Right kidney (tissue), 9 donors: ENCODE data around the gene ZC2HC1C.

Experiments
- DNase-seq: peaks from one replicate; pipeline ENCODE4 v3.0.0-alpha.2; 2016
- long read RNA-seq, 8 donors: transcript quantifications; one replicate each; lab custom pipeline, GENCODE V29; 2026

The ZC2HC1C gene, protein sequence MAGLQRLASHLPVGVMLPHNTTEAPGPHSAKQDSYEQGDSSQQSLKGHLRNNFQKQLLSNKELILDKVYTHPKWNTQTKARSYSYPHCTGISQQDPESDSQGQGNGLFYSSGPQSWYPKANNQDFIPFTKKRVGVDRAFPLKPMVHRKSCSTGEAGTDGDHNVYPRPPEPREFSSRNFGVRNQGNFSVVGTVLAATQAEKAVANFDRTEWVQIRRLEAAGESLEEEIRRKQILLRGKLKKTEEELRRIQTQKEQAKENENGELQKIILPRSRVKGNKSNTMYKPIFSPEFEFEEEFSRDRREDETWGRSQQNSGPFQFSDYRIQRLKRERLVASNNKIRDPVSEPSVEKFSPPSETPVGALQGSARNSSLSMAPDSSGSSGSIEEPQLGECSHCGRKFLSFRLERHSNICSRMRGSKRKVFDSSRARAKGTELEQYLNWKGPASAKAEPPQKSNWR
- long read RNA-seq, donor 1, full-length matches to known transcripts, result 2 of 2 reads
- long read RNA-seq, donor 1, partial matches to known transcripts, result 0 of 2 reads
- long read RNA-seq, donor 1, other reads (novel, unspliced or antisense), result 0 of 2 reads
- long read RNA-seq, donor 2, partial matches to known transcripts, result 0 of 1 reads
- long read RNA-seq, donor 2, other reads (novel, unspliced or antisense), result 0 of 1 reads
- long read RNA-seq, donor 3, partial matches to known transcripts, result 29 of 32 reads
- long read RNA-seq, donor 3, other reads (novel, unspliced or antisense), result 0 of 32 reads
- long read RNA-seq, donor 4, partial matches to known transcripts, result 41 of 42 reads
- long read RNA-seq, donor 4, other reads (novel, unspliced or antisense), result 0 of 42 reads
- long read RNA-seq, donor 5, result 0 reads
- long read RNA-seq, donor 6, result 0 reads
- long read RNA-seq, donor 7, result 0 reads
- long read RNA-seq, donor 8, partial matches to known transcripts, result 22 of 22 reads
- long read RNA-seq, donor 8, other reads (novel, unspliced or antisense), result 0 of 22 reads

DNA sequence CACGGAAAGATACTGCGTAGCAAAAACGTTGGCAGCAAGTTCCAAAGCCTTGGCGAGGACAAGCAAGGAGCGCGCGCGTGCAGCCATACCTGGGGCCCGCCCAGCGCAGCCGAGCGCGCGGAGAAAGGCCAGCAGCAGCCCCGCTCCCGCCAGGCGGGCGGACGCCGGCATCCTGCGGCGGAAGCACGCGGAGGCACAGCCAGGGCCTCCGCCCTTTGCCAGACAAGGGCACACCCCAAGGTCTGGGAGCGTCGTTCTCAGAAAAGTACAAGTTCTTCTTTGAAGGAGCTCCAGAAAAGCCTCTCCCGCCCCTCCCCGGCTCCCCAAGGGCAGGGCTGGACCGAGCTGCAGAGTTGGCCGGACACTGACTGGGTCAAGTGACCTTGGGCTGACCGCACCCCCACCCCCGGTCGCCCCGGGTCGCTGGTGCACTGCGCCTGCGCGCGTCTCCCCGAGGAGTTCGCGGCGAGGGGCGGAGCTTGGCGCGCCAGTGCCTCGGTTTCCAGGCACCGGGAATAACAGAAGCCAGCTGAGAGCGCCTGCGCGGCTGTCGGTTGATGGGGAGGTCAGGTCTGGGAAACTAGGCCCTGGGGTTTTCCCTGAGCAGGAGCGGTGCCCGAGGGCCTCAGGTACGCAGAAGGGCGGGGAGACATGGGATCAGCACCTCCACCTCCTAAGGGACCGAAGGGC is at the start of gene ZC2HC1C:
TSS of gene ZC2HC1C (plus strand) at position 521 of the 690 bp plus-strand sequence. CDS start 933 bp downstream, outside the sequence.
- peak; percentile 88 for DNase-seq

DNA sequence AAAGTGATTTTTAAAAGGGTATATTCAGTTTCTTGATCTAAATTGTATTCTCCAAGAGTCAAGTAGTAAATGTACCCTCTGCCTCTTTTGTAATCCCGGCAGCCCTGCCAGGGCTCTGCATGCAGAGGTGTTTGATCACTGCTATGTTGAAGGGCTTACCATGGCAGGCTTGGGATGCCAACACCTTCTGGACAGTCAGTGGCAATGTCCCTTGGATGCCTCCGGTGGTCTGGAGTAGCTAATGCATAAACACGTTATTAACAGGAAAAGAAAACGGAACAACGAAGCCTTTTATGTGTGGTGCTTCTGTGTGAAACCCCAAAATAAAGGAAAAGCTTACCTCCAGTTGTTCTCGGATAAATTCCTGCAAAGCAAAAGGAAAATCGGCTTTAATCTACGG is 46.8 kb upstream of the ZC2HC1C start:
- no peak for DNase-seq

DNA sequence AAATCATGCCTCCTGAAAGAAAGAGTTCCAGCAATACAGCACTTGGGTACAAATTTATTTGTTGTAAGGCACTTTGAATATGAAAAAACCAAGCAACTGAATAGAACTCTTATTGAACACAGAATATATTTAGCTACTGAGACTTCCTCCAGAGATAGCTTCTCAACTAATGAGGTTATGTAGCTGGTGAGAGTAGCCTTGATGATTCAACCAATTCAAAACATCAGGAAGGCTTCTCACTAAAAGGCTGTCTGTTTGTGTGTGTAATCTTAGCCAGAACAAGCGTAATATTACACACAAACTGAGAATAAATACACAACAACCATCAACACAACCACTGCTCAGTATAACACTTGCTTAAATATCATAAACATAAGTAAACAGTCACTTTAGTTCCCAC is 46.3 kb upstream of the ZC2HC1C start:
- no peak for DNase-seq

DNA sequence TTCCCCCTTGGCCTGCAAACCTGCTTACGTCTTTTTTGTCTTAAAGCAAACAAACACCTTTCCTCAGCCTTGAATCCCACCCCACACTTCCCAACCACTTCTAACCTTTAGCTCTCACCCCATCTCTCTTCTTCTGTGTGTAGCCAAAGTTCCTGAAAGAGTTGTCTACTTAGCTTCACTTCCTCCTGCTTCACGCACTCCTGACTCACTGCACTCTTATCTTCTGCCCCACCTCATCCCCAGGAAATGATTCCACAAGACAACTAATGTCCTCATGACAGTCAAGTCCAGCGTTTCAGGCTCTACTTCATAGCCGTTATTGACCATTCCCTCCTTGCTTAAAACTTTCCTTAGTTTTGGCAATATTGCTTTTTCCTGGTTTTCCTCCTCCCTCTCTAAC is 44.4 kb upstream of the ZC2HC1C start:
- no peak for DNase-seq

DNA sequence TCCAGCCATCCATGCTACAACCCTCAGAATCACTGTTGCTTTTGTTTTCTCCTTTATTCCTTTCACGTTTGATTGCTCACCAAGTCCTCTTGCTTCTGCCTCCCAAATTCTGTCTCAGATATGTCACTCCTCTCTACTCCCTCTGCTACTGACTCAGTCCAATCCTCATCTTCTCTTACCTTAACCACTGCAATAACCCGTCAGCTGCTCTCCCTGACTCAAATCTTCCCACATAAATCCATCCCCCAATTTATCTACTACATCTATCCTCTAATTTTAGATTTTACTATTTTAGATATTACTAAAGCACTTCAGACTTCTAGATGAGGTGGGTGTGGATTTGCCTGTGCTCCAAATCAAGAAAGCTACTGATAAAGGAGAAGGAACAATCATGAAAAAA is 43.6 kb upstream of the ZC2HC1C start:
- DNase-seq, result no peak

DNA sequence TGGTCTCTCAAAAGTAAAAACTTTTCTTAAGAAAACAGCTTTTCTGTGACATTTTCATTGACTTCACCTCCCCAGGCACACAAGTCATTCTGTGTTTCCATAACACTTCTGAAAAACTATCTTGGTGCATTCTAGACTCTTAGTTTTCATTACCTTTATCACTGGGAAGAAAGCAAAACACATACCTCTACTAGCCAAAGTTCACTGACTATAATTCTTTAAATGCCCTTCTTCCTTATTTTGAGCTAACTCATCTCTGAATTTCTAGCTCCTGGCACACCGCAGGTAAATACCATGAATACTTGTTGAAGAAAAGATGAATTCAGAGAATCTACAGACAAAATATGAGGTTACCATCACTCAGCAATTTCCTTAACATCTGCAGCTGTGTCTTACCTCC is 39.3 kb upstream of the ZC2HC1C start:
- no peak for DNase-seq

DNA sequence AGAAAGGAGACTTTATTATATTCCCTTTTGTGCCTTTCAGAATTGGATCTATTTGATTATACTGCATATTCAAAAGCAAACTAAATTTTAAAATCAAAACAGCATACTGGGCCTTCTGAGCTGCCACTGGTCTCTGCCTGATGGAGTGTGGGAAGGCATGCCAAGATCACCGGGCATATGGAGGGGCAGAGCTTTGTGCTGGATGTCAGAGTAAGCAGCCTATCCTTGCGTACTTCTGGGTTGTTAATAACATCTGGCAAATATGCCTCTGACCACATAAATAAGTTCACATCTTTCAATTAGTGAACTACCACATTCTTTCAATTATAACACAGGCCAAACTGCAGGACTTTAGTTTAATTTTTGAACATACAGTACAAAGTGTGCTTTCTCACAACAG is 36.5 kb upstream of the ZC2HC1C start:
- no peak for DNase-seq

DNA sequence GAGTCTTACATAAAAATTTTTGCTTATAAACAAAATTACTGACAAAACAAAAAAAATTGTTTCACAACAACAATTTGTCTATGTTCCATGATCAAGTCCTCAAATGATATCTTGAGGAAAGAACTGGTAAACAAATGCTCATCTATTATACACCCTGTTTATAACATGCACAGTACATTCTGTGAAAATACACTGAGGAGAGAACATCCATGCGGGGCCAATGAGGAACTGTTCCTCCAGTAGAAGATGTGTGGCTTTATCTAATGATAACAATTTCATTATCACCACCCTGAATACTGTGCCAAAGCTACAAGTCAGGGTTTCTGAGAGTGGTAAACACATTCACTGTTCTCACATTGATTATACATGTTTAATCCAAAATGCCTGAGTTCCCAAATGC is 28.9 kb upstream of the ZC2HC1C start:
- no peak for DNase-seq

DNA sequence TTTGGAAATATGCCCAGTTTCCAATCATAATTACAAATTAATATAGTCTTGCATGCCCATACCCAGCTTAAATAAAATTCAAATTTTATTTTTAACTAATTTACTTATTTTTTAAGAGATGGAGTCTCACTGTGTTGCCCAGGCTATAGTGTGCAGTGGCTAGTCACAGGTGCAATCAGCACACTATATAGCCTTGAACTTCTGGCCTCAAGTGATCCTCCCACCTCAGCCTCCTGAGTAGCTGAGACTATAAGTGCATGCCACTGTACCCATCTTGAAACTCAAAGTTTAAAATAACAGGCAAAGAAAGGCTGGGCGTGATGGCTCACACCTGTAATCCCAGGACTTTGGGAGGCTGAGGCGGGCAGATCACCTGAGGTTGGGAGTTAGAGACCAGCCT is 28.5 kb upstream of the ZC2HC1C start:
- no peak for DNase-seq

DNA sequence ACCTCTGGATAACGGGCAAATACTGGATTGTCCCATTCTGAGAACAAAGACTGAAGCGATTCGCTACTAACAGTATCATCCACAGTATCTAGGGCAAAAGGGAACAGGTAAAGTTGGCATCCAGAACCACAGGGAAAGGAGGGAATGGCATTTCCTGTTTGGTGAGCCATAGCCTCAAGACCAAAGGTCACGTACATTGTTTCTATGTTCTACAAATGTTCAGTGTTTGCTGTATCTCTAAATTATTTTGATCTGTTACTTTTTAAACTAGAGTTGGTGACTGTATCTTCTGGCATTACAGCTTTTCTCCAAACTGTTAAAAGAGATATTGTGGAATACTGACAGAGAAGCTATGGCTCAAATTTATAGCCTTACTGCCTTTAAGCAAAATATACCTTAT is 27.8 kb upstream of the ZC2HC1C start:
- DNase-seq, result no peak

DNA sequence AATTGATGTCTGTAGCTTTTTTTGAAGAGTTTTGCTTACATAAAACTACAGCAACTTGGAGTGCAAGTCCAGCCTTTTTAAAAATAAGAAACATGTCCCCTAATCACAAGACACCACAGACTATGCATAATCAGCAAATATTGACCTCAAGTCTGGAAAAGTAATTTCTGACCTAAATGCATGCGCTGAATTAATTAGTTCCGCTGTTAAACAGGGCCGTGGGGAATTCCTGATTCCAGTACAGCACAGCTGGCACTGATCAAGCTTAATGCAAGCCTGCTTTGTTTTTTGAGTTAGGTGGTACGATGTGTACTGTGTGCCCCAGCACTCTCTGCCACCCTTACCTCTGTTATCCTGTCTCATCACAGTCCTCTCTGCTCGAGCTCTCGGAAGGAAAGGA is 27.4 kb upstream of the ZC2HC1C start:
- peak; percentile 6 for DNase-seq

DNA sequence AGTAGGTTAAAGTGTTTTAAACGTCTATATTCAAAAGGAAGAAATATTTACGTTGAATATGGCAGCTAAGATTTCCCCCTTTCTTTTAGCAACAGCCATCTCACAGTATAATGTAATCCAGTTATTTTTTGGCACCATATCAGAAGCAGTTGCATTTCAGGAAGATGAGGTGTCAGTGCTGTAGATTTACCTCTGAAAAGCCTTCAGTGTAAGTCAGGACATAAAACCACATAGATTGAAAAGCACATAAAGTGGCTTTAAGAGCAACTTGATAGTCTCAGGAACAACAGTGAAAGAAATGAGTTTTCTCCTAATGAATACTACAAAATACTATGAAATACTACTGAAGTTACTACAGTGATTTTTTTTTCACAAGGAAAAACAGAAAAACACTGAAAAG is 25.1 kb upstream of the ZC2HC1C start:
- no peak for DNase-seq

DNA sequence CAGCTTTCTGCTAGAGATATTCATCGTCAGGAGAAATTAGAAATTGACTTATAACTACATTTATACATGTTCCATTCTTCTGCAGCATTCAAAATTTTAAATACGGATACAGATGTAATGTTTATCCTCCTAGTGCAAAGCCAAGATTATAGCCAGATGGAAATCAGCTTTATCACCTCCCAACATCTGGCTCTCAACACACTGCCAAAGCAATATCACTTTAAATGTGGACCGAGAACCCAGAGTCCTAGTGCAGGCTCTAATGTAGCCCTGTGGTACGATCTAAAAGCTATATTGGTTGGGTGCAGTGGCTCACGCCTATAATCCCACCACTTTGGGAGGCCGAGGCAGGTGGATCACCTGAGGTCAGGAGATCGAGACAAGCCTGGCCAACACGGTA is 24.7 kb upstream of the ZC2HC1C start:
- no peak for DNase-seq

DNA sequence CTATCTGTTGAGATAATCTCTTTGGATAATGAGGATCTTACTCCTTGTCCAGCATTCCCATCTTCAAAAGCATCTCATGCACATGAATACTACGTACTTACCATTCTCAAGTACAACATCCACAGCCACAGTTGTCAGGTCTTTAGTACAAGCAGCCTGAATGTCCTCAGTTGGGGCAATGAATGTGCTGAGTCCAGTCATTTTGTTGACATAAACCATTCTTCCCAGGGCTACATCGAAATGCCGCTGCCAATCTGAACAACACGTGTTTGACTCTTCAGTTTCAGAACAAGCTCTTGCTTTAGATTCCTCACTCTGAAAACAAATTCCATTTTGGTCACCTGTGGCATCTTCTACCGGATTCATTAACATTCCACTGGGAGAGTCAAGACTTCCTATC is 23.2 kb upstream of the ZC2HC1C start:
- DNase-seq, result no peak

DNA sequence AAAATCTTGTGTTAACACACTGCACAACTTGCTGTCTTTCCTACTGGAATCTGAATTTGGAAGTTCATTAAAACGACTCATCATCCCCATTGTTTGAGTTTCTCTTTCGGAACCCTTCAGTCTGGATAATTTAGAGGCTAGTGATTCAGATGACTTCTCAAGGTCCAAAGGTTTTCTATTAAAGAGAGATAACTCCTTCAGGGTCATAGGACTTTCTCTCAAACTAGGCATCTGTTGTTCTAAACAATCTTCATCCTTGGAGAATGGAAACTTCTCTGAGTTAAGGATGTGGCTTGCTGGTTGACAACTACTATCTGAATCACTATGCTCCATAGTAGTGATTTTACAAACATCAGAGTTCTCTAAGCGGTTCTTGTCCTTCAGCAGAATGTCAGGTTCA is 22.5 kb upstream of the ZC2HC1C start:
- no peak for DNase-seq

DNA sequence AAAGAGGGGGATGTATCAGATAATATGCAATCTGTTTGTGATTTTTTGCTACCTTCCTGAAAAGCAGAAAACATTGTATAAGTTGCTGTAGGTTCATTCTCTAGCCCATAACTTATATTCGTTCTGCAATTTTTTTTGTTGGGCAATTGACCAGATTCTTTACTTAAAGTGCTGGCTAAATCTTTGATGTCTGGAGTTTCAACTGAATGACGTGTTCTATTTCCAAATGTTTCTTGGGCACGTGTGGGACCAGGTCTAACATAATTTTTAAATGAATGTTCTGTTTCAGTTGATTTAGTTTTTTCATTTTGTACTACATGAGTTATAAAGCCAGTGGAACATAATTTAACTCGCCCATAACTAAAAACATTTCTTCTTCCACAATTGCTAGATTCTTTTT is 21.9 kb upstream of the ZC2HC1C start:
- DNase-seq, result no peak

DNA sequence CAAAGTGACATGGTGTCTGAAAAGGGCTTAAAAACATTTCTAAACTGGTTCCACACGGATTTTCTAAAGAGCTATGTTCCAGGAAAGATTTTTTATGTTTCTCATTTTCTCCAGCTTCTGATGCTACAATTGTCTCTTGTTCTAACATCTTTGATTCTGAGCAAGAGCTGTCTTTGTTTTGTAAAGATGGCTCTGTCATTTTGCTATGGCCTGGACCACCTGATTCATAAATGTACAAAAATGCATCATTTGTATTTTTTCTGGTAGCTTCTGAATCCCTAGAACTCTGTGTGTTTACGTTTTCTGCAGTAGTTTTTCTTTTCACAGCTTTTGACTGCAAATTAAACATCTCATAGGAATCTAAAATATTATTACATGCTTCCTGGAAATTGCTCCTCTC is 21.3 kb upstream of the ZC2HC1C start:
- no peak for DNase-seq

DNA sequence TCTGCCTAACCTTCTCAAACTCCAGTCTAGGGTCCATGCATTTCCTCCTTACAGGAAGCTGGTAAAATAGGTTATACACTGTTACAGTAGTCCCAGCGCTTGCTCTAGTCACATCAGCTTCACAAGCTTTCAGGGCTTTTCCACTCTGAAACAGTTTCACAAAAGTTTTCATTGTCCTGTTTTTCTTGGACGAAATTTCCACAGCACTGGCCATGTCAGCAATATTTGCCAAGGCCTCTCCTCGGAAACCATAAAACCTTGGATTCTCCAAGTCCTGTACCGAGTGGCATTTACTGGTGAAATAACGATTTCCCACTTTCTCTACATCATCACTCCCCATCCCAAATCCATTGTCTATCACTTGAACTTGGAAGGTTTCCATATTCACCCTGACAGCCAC is 20.3 kb upstream of the ZC2HC1C start:
- no peak for DNase-seq

DNA sequence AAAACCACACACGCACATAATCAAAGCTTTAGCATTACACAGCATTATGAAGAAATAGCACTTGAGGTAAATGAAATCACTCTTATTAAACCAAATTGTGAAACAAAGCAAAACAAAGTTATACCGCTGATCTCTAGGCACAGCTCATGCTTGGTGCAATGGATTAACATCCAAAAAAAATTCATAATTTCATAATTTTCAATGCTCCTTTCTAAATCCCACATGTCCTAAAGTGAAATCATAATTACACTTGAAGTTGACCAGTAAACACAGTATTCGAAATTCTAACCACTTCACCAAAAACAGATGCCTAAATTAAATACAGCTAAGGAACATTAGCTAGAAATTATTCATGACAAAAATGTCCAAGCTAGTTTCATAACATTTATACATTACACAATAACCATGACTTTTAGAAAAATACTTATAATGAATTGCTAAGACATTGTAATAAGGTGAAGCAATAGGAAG is 19.7 kb upstream of the ZC2HC1C start:
- DNase-seq, result no peak

DNA sequence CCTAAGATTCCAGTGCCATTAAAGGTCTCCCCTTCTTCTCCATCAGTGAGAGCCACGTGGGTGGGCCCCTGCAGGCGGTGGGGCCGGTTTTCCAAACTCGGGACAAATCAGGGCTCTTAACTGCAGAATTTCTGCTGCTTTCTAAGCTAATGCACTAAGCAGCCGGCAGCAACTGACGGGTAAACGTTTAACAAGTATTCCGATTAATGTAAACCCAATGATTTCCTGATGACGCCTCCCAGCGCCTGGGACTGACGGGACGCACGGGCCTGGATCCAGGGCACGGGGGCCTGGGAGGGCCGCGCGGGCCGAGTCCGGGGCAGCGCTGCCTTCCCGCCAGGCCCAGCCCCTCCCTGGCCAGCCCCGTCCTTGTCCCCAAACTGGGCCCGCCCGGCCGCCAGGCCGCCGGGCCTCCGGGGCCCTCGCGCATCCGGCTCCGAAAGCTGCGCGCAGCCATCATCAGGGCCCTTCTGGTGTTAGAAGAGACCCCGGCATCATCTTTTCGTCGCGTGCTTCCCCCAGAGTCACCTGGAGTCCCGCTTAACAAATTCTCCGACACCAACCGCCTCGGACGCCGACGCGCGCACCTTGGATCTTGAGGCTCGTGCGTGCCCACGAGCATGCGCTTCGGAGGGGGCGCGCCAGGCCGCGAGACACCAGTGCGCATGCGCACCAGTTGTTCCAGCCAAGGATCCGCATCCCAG is 18.4 kb upstream of the ZC2HC1C start, which contains the start of gene MLH3:
TSS of gene MLH3 (minus strand) at position 616 of the 704 bp plus-strand sequence. CDS start 1,812 bp downstream, outside the sequence.
- peak; percentile 98 for DNase-seq

DNA sequence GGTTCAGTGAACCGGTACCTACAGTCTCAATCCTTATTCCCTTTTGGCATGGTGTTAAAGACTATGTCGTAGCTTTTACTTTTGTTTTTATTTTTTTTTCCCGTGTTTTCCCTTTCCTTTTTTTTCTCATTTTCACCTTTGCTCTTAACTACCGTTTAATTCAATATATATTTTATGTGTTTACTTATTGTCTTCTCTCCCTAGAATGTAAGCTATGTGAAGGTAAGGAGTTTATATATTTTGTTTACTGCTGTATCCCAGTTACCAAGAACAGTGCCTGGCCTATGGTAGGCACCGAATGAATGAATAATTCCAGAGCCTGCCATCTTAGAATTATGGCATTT is 17.9 kb upstream of the ZC2HC1C start:
- DNase-seq, result no peak
